ENCODE data around the gene CDKN2B.

GRCh38 chr9:22008717-22009505 lies at the start of gene CDKN2B:
- TF ChIP-seq CTCF (IDR thresholded peaks at IDR 0.05; ENCODE audit: low read depth, low read length, poor library complexity, severe bottlenecking) = no peak
- TF ChIP-seq EZH2phosphoT487 (IDR thresholded peaks at IDR 0.05; ENCODE audit: borderline replicate concordance, low read length) = no peak
